HG02678 (cell line): ENCODE measurements around the gene RTP5.
A peak's percentile ranks its signal among the peaks of the same experiment; 100 is the strongest.
"Not testable (repeated sequence)": the region's sequence is repeated elsewhere in the genome, so short reads cannot be mapped to it uniquely, and the experiment has no call there.

Source experiments
- ATAC-seq: cut with Tn5 transposase; IDR thresholded peaks from one replicate; pipeline ENCODE4 v1.9.1; 2021; ENCODE audit warnings: mild to moderate bottlenecking, moderate library complexity; ENCODE audit not compliant: unreplicated experiment

Gene RTP5

GRCh38 chr2:241869087-241869961, at the start of gene RTP5:
Gene RTP5, plus strand, starts transcription at chr2:241869729. Its CDS starts 28 bp downstream, at chr2:241869757.
- ATAC-seq: no peak

GRCh38 chr2:241819947-241820624, 49.4 kb upstream of the RTP5 start:
- not testable (repeated sequence) for ATAC-seq

- ATAC-seq: no peak
These were observed 48.7 kb upstream of the RTP5 start for GRCh38 chr2:241820625-241821384.

GRCh38 chr2:241821460-241822263, 47.9 kb upstream of the RTP5 start:
- ATAC-seq: no peak

GRCh38 chr2:241822264-241822623, 47.3 kb upstream of the RTP5 start:
- no peak for ATAC-seq

GRCh38 chr2:241823531-241824437, 45.7 kb upstream of the RTP5 start:
- not testable (repeated sequence) for ATAC-seq

- ATAC-seq: no peak
These were observed 42.1 kb upstream of the RTP5 start for GRCh38 chr2:241827394-241827793.

- no peak for ATAC-seq
These were observed 36.3 kb upstream of the RTP5 start for GRCh38 chr2:241833101-241833663.

- ATAC-seq: not testable (repeated sequence)
These were observed 35.6 kb upstream of the RTP5 start for GRCh38 chr2:241833756-241834526.

- no peak for ATAC-seq
These were observed 34.9 kb upstream of the RTP5 start for GRCh38 chr2:241834527-241835210.

GRCh38 chr2:241835611-241836010, 33.9 kb upstream of the RTP5 start:
- ATAC-seq: no peak

GRCh38 chr2:241836292-241836691, 33.2 kb upstream of the RTP5 start:
- ATAC-seq: no peak

- ATAC-seq: no peak
These were observed 32.1 kb upstream of the RTP5 start for GRCh38 chr2:241837197-241837965.

GRCh38 chr2:241841181-241842066, 28.1 kb upstream of the RTP5 start:
- ATAC-seq: no peak

GRCh38 chr2:241842067-241842415, 27.5 kb upstream of the RTP5 start:
- ATAC-seq: no peak

GRCh38 chr2:241842620-241843211, 26.8 kb upstream of the RTP5 start:
- peak; percentile 45 for ATAC-seq
